GM19463 (cell line): ENCODE measurements around the gene C1GALT1.
"Not testable (repeated sequence)": the region's sequence is repeated elsewhere in the genome, so short reads cannot be mapped to it uniquely, and the experiment has no call there.

Experiments
- ATAC-seq: cut with Tn5 transposase; IDR thresholded peaks from one replicate; pipeline ENCODE4 v1.9.1; 2021; ENCODE audit warnings: mild to moderate bottlenecking, moderate library complexity; ENCODE audit not compliant: unreplicated experiment

Gene C1GALT1

GRCh38 chr7:7166318-7166717 is 16.0 kb upstream of the C1GALT1 start:
- ATAC-seq, result no peak

DNA sequence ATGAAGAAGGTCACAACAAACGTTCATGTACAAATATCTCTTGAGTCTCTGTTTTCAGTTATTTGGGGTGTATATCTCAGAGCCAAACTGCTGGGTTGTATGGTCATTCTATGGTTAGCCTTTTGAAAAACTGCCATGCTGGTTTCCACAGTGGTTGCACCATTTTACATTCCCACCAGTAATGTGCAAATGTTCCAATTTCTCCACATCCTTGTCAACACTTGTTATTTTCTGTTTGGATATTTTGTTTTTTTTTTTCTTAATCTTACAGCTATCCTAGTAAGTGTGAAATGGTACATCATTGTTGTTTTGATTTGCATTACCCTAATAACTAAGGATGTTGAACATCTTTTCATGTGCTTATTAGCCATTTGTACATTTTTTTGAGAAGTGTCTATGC is 13.0 kb upstream of the C1GALT1 start:
- ATAC-seq, result no peak

DNA sequence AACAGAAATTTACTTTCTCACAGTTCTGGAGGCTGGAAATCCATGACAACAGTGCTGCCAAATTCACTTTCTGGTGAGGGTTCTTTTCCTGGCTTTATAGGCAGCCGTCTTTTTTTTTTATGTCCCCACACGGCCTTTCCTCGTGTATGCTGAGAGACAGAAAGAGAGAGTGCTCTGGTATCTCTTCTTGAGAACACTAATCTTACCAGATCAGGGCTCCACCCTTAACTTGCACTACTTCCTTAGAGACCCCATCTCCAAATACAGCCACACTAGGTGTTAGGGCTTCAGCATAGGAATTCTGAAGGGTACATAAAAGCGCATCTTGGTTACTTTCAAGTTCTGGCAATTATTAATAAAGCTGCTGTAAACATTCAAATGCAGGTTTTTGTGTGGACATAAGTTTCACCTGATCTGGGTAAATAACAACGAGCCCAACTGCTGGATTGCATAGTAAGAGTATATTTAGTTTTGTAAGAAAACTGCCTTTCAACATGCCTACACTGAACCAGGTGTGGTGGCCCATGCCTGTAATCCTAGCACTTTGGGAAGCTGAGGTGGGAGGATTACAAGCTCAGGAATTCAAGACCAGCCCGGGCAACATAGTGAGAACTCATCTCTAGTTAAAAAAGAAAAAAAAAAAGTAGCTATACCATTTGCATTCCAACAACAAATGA is 8.2 kb upstream of the C1GALT1 start:
- no peak for ATAC-seq

DNA sequence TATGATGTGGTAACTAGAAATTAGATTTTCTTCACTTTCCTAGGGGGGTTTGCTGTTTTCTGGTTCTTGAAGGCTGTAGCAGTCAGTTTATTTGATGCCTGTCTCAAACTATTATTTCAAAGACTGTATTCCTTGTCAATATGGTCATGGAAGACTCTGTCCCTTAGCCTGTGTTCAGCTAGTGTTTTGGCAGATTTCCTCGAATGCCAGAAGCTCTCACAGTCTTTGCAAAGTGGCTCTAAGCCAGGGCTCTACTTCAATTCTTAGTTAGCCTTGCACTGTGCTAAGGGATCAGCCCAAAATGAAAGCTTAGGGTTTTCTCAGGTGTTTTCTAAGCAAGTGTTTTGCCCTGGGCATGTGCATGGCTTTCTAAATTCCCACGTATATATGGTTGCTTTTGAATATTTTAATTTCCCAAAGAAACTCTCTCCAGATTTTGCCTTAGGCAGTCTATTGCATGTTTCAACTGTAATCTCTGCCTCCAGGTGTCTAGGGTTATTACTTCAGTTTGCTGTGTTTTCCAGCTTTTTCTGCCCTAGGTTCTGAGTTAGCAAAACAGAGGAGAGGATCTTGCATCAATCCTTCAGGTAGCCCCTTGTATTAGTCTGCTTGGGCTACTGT is 7.2 kb upstream of the C1GALT1 start:
- no peak for ATAC-seq

GRCh38 chr7:7176406-7177043 is 5.8 kb upstream of the C1GALT1 start:
- ATAC-seq, result no peak

- no peak for ATAC-seq
Observed at GRCh38 chr7:7177044-7177517, 5.3 kb upstream of the C1GALT1 start.

DNA sequence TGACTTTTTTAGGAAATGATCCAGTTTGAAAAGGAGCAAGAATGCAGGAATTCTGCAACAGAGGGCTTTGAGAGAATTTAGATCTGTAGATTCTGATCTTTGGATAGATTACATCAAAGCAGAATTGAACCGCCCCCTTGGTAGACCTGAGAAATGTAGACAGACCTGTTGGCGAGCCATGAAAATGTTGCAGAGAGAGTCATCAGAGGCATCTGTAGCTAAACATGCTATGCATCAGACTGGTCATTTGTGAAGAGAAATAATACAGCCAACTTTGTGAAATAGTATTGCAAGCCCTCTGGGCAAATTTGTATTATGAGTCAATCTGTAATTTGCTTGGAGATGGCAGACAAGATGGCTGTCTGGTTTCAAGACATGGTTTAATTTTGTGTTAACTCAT is 4.3 kb upstream of the C1GALT1 start:
- no peak for ATAC-seq

- no peak for ATAC-seq
Observed at GRCh38 chr7:7178906-7179305, 3.4 kb upstream of the C1GALT1 start.

DNA sequence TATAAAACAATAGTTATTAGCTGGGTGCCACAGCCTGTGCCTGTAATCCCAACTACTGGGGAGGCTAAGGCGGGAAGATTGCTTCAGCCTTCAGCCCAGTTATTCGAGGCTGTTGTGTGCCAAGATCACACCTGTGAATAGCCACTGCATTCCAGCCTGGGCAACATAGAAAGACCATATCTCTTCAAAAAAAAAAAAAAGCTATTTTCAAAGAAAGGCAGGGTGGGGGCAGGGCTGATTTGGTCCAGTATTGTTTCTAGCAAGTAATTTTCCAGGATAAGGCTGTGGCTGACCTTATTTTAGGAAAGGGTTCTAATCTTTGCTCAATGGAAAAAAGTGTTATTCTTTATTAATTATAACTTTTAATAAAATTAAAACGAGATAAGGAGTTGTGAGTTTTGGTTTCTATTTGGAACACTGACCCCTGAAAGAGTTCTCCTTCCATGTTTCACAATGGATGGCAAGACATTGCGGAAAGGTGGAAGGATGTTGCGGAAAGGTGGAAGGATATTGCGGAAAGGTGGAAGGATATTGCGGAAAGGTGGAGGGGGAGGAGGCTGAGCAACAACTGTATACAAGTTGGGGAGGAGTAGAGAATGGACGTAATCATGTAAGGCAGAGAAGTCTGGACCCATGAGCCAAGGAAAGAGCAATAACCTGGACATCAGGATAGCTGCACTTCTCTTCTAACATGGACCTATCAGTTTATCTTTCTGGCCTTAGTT is 1.5 kb upstream of the C1GALT1 start:
- ATAC-seq, result no peak

GRCh38 chr7:7181519-7182155 is 707 bp upstream of the C1GALT1 start:
- peak; percentile 33 for ATAC-seq

- ATAC-seq, result peak; percentile 26
Observed at GRCh38 chr7:7183061-7183837, 905 bp downstream of the C1GALT1 start.

DNA sequence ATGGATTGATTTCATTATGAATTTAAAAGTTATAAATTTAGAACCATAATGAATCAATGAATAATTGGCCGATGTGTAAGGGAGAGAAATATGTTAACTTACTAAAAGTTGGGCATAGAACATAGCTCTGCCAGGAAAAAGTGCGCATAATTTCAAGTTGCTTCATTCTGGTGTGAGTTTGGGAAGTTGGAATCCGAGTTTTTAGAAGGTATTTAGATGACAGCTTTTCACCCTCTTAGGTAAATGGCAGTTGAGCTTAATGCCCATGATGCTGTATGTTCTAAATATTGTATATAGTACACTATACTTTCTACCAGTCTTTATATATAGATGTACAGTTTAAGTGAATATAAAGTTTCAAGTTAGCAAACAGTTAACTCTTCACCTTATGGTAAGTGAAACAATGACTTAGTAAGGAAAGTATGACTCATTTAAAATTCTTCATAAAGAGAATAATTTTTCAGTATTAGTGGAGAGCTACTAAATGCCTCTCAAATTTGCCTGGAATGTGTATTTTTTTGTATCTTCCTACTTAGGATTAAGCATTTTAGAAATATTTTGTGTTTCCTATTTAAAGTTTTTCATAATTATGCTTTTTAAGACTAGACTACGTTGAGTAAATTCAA is 1.6 kb downstream of the C1GALT1 start:
- ATAC-seq, result no peak

- no peak for ATAC-seq
Observed at GRCh38 chr7:7185371-7185989, 3.1 kb downstream of the C1GALT1 start.

GRCh38 chr7:7188091-7188490 is 5.7 kb downstream of the C1GALT1 start:
- no peak for ATAC-seq

DNA sequence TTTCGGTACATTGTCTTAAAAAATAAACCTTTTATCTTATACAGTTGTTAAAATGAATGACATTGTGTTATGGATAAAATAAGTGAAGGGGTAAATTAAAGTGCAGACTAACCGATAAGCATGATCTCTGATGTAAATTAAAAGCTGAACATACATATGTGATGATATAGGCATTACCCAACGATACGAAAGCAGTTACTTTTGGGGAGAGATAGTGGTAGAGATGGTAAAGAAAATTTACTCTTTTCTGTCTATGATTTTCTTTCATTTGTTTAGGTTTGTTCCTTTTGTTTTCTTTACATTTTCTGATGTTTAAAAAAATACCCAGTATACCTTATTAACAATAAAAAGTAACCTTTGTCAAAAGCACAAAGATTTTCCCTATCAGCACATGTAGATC is 6.4 kb downstream of the C1GALT1 start:
- no peak for ATAC-seq

DNA sequence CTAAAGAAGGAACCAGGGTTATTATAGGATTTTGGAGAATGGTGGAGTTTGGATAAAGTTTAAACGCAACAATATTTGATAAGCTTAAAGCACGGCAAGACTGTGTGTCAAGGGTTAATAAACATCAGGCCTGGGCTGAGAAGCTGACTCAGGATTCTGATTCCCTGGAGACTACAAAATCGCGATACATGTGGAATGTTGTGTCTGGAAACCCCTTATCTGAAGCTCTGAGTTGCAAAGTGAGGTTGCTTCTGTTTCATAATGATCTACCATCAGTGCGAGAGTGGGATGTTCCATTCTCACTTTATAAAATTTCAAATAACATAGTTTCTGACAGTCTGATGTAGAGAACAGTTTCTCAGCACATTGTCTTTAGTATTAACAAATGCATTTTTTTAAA is 7.8 kb downstream of the C1GALT1 start:
- ATAC-seq, result no peak

- no peak for ATAC-seq
Observed at GRCh38 chr7:7191137-7191536, 8.8 kb downstream of the C1GALT1 start.

GRCh38 chr7:7192798-7193788 is 10.7 kb downstream of the C1GALT1 start:
- not testable (repeated sequence) for ATAC-seq
